NCI-H510A treated with DMSO at 0.1 percent for 48 hours (cell line): ENCODE results near the gene ZNF664.

Experiments used
- DNase-seq: peaks from one replicate; lab custom pipeline; 2025; lab: John Stamatoyannopoulos, UW

The ZNF664 gene

GRCh38 chr12:123958876-123959275 is 14.1 kb upstream of the ZNF664 start:
- no peak for DNase-seq

GRCh38 chr12:123960029-123960735 is 12.8 kb upstream of the ZNF664 start:
- DNase-seq, result no peak

DNA sequence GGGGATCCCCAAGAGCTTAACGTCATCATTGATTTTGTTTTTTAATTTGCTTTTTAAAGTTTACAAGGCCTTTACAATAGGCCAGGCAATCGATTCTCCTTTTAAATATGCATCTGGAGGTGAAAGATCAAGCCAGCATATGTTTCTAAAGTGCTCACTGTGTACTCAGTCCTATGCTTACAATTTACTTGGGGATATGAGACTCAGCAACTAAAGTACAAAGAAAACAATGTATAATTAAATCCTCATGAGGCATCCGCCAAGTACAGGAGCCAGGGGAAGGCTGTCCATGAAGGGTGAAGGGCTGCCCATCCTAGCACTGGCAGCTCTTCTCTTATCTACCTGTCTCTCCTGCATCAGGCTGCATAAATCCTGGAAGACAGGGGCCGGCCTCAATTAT is 12.2 kb upstream of the ZNF664 start:
- no peak for DNase-seq

DNA sequence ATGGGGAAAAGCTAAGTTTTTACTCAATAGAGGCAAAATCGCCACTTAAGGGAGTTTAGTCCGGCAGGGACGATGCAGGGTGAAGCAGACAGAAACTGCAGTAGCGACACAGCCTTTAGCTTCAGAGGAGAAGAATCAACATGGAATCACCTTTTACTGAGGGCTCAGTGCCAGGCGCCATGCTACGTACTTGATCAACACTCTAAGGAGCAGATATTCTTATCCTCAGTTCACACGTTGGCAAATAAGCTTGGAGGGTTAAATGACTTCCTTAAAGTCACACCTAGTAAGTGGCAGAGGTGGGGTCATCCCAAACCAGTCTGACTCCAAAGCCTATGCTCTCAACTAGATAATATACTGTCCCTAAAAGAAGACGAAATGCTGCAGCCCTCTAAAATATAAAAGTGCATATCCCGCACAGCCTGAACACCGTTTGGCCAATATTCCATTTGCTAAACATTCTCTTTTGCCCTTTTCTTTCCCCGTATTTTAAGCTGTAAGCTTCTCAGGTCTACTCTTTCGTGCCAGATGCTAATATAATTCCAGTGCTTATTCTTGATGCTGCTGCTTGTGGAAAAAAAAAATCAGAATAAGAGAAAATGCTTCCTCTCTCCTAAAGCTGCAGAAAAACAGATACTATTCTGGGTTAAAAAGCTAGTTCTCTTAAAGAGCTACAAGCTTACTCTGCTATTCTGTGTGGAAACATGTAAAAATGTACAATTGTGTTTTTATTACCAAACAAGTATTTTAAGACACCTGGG is 11.2 kb upstream of the ZNF664 start:
- no peak for DNase-seq

DNA sequence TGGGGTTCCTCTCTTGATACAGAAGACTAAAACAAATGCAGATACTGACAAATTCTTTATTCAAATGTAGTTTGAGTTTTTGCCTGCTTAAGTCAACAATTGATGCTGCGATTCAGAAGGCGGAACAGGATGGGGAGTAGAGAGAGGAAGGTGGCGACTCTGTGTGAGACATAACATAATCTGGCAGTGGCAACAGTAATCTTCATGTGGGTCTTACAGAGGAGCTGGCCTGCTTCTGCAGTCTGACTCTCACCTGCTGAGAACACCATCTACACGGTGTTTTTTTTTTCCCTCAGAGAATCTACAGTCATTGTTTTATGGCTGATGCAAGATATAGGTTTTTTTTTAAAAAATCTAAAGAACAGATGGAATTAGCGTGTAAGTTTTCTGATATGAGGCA is 10.5 kb upstream of the ZNF664 start:
- no peak for DNase-seq

DNA sequence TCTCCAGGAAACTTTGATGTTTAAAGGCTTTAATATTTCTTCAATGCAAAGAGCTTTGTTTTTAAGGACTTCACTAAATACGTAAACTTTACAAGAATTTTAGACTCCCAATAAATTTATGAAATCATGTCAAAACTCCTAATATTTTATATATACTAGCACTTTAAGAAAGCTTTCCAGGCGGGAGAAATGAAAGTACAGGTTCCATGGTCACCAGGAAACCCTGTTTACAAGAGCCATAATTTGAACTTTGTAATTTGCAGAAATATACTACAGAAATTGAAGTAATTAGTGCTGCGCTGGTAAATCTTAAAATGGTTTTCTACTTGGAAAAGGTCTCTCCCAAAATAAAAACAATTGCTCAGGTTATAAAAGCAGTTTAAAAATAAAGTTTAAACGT is 9.2 kb upstream of the ZNF664 start:
- DNase-seq, result no peak

DNA sequence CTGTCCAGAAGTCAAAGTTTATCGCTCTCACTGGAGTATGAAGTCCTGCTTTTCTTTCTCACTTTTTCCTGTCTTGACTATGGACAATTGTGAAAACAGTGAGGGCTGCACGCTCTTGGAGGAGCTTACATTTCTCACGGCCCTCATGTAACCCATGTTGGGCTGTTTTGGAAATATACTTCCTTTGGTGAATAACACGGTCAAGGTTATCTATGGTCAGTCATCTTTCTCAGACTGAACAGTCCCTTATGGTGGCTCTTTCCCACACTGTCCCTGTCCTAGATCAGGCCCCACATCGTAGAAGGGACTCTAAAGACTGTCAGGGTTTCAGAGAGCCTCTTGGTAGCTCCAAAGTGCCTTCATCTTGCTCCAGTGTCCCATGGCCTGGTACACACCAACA is 7.6 kb upstream of the ZNF664 start:
- no peak for DNase-seq

DNA sequence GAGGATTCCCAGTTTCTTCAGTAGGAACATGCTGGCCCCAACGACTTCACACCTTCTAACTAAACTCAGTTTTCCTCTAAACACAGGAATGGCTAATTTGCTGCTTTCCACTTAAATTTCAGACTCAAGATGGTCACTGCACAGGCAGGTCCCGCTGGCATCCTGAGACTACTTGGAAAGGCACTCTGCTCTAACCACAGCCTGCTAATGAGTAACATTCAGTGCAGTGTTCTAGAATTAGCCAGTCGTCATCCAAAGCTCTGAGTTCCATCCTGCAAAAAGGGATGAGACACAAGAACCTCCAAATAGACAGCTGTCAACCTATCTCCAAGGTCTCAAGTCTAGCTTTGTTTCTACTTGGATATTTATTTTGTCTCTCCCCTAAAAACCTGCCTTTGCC is 6.4 kb upstream of the ZNF664 start:
- no peak for DNase-seq

- no peak for DNase-seq
Measured at GRCh38 chr12:123967121-123967586, 5.9 kb upstream of the ZNF664 start.

GRCh38 chr12:123971449-123971769 is 1.6 kb upstream of the ZNF664 start:
- no peak for DNase-seq

- DNase-seq, result peak; percentile 86
Measured at GRCh38 chr12:123971770-123972456, 1.1 kb upstream of the ZNF664 start.

GRCh38 chr12:123973552-123974341 is 732 bp downstream of the ZNF664 start:
- peak; percentile 60 for DNase-seq

GRCh38 chr12:123976227-123976826 is 3.3 kb downstream of the ZNF664 start:
- DNase-seq, result no peak

DNA sequence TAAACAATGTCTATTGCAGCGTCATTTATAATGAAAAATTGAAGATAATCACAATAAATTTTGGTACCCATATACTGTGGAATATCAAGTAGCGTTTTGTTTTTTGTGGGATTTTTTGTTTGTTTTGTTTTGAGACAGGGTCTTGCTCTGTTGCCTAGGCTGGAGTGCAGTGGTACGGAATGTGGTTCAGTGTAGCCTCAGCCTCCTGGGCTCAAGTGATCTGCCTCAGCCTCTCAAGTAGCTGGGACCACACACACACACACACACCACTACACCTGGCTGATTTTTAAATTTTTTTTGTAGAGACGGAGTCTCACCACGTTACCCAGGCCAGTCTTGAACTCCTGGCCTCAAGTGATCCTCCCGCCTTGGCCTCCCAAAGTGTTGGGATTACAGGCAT is 6.6 kb downstream of the ZNF664 start:
- no peak for DNase-seq

GRCh38 chr12:123982269-123982668 is 9.3 kb downstream of the ZNF664 start:
- DNase-seq, result no peak

DNA sequence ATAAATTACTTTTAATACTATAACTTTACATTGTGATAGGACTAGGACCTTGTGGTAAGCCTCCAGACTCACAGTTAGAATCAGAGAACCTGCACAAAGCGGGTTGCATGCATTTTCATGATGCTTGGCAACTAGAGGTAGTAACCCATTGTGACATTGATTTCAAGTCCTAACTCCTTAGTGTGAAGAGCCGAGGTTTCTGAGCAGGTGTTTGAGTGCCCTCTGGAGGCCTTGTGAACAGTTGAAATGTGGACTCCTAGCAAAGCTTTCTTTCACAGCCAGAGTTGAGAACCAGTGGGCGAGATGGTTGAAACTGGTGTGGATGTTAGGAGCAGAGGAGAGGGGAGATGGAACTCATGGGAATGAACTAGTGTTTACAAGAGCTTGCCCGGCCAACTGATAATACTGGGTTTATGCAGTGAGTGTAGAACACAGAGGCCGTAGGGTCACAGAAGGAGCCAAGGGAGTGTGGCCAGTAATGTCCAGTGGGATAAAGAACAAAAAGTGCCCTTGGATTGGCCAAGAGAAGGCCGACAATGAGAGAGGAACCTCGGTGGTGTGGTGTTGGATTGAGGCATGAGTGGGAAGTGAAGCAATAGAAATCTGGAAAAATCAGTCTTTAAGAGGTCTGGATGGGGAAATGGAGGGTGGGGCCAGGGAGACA is 10.9 kb downstream of the ZNF664 start:
- peak; percentile 67 for DNase-seq

DNA sequence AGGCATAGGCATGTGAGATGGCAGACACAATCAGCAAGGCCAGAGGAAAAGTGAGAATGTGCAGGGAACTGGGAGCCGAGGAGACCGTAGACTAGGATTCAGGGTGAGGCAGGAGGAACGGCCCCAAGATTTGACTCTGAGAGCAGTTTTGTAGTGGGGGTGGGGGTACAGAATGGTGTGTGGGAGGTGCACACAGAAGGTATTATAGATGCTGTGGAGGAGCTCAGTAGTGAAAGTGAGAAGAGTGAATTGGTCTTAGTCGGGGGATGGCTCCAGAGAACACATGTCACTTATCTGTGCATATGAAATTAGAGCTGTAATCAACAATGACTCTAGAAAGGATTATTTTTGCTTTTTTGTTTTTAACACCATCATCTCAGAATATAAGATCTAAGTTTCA is 11.9 kb downstream of the ZNF664 start:
- no peak for DNase-seq

DNA sequence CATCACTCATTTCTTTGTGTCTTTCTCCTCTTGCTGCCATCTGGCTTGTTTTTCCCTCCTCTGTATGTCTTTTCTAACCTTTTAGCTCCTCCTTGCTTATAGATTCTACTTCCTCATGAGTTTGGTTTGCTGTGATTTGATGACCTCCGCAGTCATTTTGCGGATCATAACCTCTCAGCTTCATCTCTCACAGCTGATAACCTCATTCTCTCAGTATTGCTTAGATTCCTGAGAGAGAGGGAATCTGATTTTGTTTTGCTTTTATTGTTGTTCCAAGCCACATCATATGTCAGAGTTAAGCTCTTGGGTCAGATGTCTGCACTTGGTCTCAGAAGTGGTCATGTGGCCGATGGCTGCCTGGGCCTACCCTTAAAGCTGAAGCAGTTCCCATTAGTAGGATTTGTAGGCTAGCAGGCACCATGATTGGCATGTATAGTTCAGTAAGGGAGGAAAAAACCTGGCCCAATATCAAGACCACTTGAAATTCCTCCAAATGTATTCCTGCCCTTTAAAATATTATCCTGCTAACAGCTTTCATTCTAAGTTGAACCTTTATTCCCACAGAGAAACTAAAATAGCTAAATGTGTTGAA is 13.5 kb downstream of the ZNF664 start:
- no peak for DNase-seq

- DNase-seq, result no peak
Measured at GRCh38 chr12:123987022-123987421, 14.0 kb downstream of the ZNF664 start.

GRCh38 chr12:123989168-123989567 is 16.2 kb downstream of the ZNF664 start:
- DNase-seq, result no peak

DNA sequence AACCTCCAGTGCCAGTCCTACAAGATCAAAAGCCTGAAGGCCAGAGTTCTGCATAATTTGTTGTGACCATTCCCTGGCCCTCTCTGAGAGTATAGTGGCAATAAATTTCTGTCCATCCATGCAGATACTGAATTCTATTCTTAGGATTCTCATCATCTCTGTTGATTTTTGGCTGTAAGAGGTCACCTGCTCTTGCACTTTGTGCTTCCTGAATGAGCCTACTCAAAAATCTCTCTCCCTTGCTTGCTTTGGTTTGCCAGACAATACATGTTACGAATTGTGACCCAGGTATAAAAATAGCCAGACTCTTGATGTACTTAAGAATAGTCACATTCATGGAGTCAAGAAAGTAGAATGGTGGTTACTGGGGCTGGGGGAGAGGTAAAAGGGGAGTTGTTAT is 16.7 kb downstream of the ZNF664 start:
- no peak for DNase-seq
